H1 (cell line): ENCODE measurements around the gene PXMP4.

Source experiments
- CTCF ChIP-seq, 3 experiments: IDR thresholded peaks; 1 replicate in 2 of 3; 2 replicates in 1 of 3; pipeline versions ENCODE4 v1.5.1 to v1.6.1; 2011; ENCODE audit warnings: low read length in 3 of 3, mild to moderate bottlenecking in 3 of 3, inconsistent platforms in 2 of 3, low read depth in 1 of 3, moderate library complexity in 1 of 3; ENCODE audit not compliant: insufficient read depth in 1 of 3; ENCODE audit errors: control extremely low read depth in 1 of 3
- EP300 ChIP-seq, 2 experiments: IDR thresholded peaks; 1 replicate in 1 of 2; 2 replicates in 1 of 2; pipeline ENCODE4 v1.6.1; 2011 to 2012; ENCODE audit warnings: low read depth in 2 of 2, low read length in 2 of 2, mild to moderate bottlenecking in 2 of 2, borderline replicate concordance in 1 of 2, inconsistent platforms in 1 of 2, moderate library complexity in 1 of 2
- EZH2 ChIP-seq: fragments of 200-600 bp; sonication (generic); IDR thresholded peaks from 2 replicates; pipeline ENCODE4 v1.7.1; 2012; ENCODE audit warnings: low read depth, mild to moderate bottlenecking, moderate library complexity, low read length, inconsistent platforms; ENCODE audit not compliant: severe bottlenecking
- POLR2AphosphoS5 ChIP-seq: IDR thresholded peaks from 2 replicates; pipeline ENCODE4 v1.6.1; 2011; ENCODE audit warnings: low read depth, low read length

GRCh38 chr20:33719277-33719988 is 677 bp downstream of the PXMP4 start:
- TF ChIP-seq CTCF (IDR thresholded peaks at IDR 0.05; ENCODE audit: control extremely low read depth in 1 of 3, insufficient read depth in 1 of 3, low read depth in 1 of 3, low read length in 3 of 3) (no peak), EZH2 (peak; percentile 20), POLR2AphosphoS5 (no peak), EP300 (IDR thresholded peaks at IDR 0.05; ENCODE audit: borderline replicate concordance in 1 of 2, low read depth in 2 of 2, low read length in 2 of 2) (no peak)
